Bronchial epithelial cell (primary cell): ENCODE results near the gene B4GALT6. TPM values are rescaled to one million over a fixed set of nuclear protein-coding genes. Genes with fewer than 3 reads are reported as not detected.
A peak's percentile ranks its signal among the peaks of the same experiment; 100 is the strongest.

Source experiments
- DNase-seq: peaks from one replicate; pipeline ENCODE4 v3.0.0-alpha.2; 2010; ENCODE audit warnings: low read depth
- FAIRE-seq: peaks from 2 replicates; lab custom pipeline; 2011; peaks lifted over from hg19 to GRCh38; lab: Jason Lieb, UNC
- H3K27me3 ChIP-seq: 2 replicates; pipeline ENCODE4 v1.5.1; 2011; ENCODE audit warnings: low read length; ENCODE audit not compliant: control insufficient read depth, insufficient read depth
- H3K36me3 ChIP-seq: 2 replicates; pipeline ENCODE4 v1.5.1; 2011; ENCODE audit warnings: low read length; ENCODE audit not compliant: control insufficient read depth, insufficient read depth
- H3K4me3 ChIP-seq: 2 replicates; pipeline ENCODE4 v1.5.1; 2011; ENCODE audit warnings: mild to moderate bottlenecking, low read depth, low read length, control low read depth
- CTCF ChIP-seq: IDR thresholded peaks from 2 replicates; pipeline ENCODE4 v1.5.1; 2011; ENCODE audit warnings: mild to moderate bottlenecking, moderate library complexity, low read length, control low read depth, inconsistent platforms; ENCODE audit not compliant: insufficient read depth, severe bottlenecking
- total RNA-seq: library from RNA; depleted of rRNA; stranded (reverse); fragments of >200 nt; gene quantifications from 2 replicates; pipeline ENCODE4 v1.2.1, GENCODE V29; 2014

The B4GALT6 gene
- total RNA-seq, 1 donor from 2014 or later, result 2.4 TPM

DNA sequence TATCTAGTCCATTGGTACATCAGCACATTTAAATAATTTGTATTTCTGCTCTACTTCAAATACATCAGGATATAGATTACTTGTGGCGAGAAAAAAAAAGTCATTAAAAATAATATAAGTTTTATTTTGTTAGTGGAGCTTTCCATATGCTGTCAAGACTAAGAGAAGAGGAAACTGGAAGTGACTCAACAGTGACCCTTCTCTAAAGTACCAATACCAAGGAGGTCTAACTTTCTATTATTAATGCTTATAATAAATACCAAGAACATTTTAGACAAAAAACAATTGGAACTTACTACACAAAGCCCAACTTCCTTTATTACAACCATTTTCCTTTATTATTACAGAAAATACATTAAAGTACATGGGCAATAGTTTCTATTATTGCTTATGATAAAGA, 52.9 kb downstream of the B4GALT6 start:
- DNase-seq (no peak), FAIRE-seq (no peak)
- H3K36me3 ChIP-seq, result no peaks in the 10 kb centered on the region
- H3K27me3 ChIP-seq, result no peaks in the 10 kb centered on the region
- no peak for TF ChIP-seq CTCF
- H3K4me3 ChIP-seq, result no peak overlapping the region

- no peak for TF ChIP-seq CTCF
- FAIRE-seq, result no peak
- Histone ChIP-seq H3K4me3 (no peak overlapping the region), H3K27me3 (no peaks in the 10 kb centered on the region), H3K36me3 (no peaks in the 10 kb centered on the region)
- DNase-seq, result no peak
Observed at GRCh38 chr18:31630549-31630948, 53.8 kb downstream of the B4GALT6 start.

DNA sequence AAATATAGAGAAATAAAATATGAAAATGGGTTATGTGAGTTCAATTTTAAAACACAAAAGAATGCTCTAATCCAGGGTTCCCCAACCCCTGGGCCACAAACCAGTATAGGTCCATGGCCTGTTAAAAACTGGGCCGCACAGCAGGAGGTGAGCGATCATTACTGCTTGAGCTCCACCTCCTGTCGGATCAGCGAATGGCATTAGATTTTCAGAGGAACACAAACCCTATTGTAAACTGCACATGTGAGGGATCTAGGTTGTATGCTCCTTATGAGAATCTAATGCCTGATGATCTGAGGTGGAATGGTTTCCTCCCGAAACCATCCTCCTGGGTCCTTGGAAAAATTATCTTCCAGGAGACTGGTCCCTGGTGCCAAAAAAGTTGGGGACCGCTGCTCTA, 58.0 kb downstream of the B4GALT6 start:
- DNase-seq (no peak), FAIRE-seq (no peak)
- no peak for TF ChIP-seq CTCF
- no peaks in the 10 kb centered on the region for H3K36me3 ChIP-seq
- H3K27me3 ChIP-seq, result no peaks in the 10 kb centered on the region
- no peak overlapping the region for H3K4me3 ChIP-seq

DNA sequence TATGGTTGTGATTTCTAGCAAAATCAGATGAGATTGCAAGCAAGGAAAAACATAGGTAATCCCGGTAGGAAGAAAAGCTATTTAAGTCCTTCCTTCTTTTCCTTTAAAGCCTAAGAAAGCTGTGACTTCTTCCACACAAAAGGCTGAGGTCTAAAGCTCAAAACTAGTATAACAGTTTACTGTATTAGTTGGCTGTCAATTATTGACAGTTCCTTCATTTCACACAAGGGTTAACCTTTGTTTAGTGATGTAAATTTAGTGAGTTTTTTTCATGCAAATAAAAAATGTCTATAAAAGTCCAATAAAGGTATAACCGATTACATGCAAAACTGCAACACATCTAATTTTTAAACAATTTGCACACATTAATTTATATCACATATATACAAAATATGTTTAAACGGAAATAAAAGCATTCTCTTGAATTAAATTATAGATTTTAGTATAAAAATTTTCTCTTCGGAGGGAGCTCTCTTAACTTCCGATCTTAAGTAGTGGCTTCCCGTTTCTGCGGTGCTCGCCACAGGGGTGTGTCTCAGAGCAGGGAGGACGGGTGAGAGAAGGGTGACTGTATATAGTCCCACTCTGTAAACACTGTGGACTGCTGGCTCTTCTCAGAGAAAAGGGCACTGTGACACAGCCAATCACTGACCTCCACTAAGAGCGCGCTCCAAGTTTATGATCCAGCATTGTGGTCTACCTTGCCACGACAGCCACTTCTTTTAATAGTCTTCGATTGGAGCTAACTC, 59.3 kb downstream of the B4GALT6 start:
- no peak for FAIRE-seq
- TF ChIP-seq CTCF, result no peak

GRCh38 chr18:31619291-31619690, 65.1 kb downstream of the B4GALT6 start:
- Histone ChIP-seq H3K27me3 (no peaks in the 10 kb centered on the region), H3K36me3 (no peaks in the 10 kb centered on the region), H3K4me3 (no peak overlapping the region)
- FAIRE-seq (no peak), DNase-seq (peak; percentile 89)
- TF ChIP-seq CTCF, result no peak

More for the DNA sequence above, 59.3 kb downstream of the B4GALT6 start:
- Histone ChIP-seq H3K27me3 (no peaks in the 10 kb centered on the region), H3K36me3 (no peaks in the 10 kb centered on the region), H3K4me3 (no peak overlapping the region)
- DNase-seq, result no peak

DNA sequence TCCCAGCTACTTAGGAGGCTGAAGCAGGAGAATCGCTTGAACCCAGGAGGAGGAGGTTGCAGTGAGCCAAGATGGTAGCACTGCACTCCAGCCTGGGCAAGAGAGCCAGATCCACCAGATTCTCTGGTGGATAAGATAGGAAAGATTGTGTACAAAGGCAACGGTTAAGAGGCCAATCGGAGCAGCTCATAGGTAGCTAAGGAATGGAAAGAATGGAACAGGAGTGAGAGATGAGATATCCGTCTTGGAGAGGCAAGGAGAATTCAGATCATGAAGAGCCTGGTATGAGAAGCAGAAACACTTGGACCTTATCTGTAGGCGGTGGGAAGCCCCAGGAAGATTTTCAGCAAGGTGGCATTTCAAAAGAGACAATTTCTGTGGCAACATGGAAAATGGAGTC, 65.6 kb downstream of the B4GALT6 start:
- DNase-seq (no peak), FAIRE-seq (no peak)
- Histone ChIP-seq H3K4me3 (no peak overlapping the region), H3K36me3 (no peaks in the 10 kb centered on the region), H3K27me3 (no peaks in the 10 kb centered on the region)
- no peak for TF ChIP-seq CTCF
